Measurements from ENCODE around the gene RUNX1. TPM values are rescaled to one million over a fixed set of nuclear protein-coding genes. Genes with fewer than 3 reads are reported as not detected.

Gene RUNX1
- total RNA-seq, 2 experiments from 2014 or later = 52.0 to 54.0 TPM

DNA sequence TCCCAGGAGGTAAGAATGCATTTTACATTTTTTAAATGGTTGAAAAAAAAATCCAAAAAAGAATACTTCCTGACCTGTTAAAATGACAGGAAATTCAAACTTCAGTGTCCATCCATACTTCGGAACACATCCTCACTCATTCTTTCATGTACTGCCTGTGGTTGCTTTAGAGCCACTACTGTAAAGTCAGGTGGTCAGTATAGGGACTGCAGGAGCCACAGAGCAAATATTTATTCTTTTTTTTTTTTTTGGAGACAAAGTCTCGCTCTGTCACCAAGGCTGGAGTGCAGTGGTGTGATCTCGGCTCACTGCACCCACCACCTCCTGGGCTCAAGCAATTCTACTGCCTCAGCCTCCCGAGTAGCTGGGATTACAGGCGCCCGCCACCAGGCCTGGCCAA lies 255.6 kb downstream of the RUNX1 start:
- Mint-ChIP-seq H3K27ac (no peak overlapping the region), H3K4me3 (no peak overlapping the region), H3K4me1 (no peaks in the 10 kb centered on the region), H3K27me3 (no peaks in the 10 kb centered on the region), H3K36me3 (ENCODE audit: low read depth) (peaks cover 40% of the 10 kb centered on the region), H3K9me3 (no peaks in the 10 kb centered on the region)
- CTCF ChIA-PET = no interaction called here
- POLR2A ChIA-PET = no interaction called here
- no peak for DNase-seq

DNA sequence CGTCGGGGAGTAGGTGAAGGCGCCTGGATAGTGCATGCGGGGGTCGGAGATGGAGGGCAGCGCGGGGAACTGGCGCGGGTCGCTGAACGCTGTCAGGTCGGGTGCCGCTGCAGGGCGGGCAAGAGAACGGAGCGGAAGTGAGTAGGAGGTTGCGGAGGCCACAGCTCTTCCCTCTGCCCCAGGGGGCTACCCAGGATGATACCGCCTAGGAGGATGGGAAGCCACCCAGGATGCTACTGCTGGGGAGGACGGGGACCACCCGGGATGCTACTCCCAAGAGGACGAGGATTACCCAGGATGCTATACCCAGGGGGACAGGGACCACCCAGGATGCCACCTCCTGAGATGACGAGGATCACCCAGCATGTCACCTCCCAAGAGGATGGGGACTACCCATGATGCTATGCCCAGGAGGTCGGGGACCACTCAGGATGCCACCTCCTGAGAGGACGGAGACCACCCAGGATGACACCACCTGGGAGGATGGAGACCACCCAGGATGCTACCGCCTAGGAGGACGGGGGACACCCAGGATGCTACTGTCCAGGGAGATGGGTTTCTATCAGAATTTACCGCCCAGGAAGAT lies 256.5 kb downstream of the RUNX1 start:
- Mint-ChIP-seq H3K9me3 (no peaks in the 10 kb centered on the region), H3K36me3 (ENCODE audit: low read depth) (peaks cover 33% of the 10 kb centered on the region), H3K4me1 (no peaks in the 10 kb centered on the region), H3K4me3 (no peak overlapping the region), H3K27ac (no peak overlapping the region), H3K27me3 (no peaks in the 10 kb centered on the region)
- DNase-seq = no peak
- CTCF ChIA-PET = no interaction called here
- POLR2A ChIA-PET = no interaction called here

DNA sequence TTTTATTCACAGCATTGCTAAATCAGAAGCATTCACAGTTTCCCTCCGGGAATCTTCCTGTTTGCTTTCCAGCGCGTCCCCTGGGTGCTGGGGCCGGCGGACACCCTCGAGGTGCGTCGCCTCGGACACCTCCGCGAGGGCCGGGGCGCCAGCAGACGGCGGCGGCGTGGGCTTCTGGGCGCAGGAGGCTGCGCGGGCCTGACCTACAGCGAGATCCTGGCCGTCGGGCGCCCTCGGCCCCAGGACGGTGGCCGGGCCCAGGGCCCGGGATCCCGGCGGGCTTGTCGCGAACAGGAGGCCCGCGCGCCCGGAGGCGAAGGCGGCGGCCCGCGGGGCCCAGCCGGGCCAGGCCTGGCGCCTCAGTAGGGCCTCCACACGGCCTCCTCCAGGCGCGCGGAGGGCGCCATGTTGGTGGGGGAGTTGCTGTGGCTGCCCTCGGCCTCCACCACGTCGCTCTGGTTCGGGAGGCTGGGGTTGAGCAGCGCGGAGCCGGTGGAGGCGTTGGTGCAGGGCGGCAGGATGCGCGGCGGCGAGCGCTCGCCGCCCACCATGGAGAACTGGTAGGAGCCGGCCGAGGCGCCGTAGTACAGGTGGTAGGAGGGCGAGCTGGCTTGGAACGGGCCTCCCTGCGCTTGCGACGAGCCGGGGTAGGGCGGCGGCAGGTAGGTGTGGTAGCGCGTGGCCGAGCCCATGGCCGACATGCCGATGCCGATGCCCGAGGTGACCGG lies 257.2 kb downstream of the RUNX1 start:
- no peaks in the 10 kb centered on the region for H3K9me3 Mint-ChIP-seq

DNA sequence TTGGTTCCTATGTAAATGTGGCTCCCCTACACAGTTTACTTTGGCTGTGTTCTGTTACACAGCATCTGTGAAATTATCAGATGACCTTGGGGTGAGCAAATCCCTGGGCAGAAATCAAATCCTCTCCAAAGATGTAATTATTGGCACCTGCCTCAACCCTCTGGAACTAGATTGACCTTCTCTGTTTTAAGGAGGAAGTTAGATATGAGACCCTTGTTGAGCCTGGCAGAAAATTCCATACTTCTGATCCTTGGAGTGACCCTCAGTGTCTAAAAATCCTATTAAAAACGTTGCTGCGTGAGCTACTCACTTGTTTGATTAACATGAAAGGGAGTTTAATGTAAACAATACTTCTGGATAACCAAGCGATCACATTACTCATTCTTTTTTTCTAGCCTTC lies 258.3 kb downstream of the RUNX1 start:
- H3K4me3 Mint-ChIP-seq = no peak overlapping the region
- no peak overlapping the region for H3K27ac Mint-ChIP-seq
- no peaks in the 10 kb centered on the region for H3K4me1 Mint-ChIP-seq
- no peak for DNase-seq
- H3K36me3 Mint-ChIP-seq (ENCODE audit: low read depth) = peaks cover 22% of the 10 kb centered on the region
- no peaks in the 10 kb centered on the region for H3K27me3 Mint-ChIP-seq
- CTCF ChIA-PET = no interaction called here
- H3K9me3 Mint-ChIP-seq = no peaks in the 10 kb centered on the region
- POLR2A ChIA-PET = interaction anchor here (0.6 kb wide), 1 partner anchor 461 kb away, joined by 3 read pairs; no protein-coding TSS in a partner anchor

More for the DNA sequence above, 257.2 kb downstream of the RUNX1 start:
- H3K4me1 Mint-ChIP-seq = no peaks in the 10 kb centered on the region
- H3K27ac Mint-ChIP-seq = no peak overlapping the region
- H3K36me3 Mint-ChIP-seq (ENCODE audit: low read depth) = peaks cover 26% of the 10 kb centered on the region
- POLR2A ChIA-PET = no interaction called here
- CTCF ChIA-PET = no interaction called here
- no peaks in the 10 kb centered on the region for H3K27me3 Mint-ChIP-seq
- no peak for DNase-seq
- H3K4me3 Mint-ChIP-seq = no peak overlapping the region

DNA sequence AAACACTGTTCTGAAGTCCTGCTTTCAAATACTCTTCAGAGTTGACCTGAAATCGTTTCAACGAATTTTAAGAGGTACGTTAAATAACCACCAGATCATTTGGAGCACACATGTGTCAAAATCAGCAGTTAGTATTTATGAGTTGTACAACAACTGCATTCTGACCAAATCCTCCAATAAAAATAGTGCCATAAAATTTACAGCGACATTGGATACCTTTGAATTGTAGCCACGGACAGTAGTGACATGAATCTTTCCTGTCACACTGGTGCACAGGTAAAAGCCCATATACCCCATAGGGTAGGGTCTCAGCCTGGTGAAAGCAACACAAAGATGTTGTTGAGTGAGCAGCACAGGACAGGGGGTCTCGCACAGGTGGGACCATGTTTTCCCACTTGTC lies 258.8 kb downstream of the RUNX1 start:
- POLR2A ChIA-PET = no interaction called here
- Mint-ChIP-seq H3K36me3 (ENCODE audit: low read depth) (peaks cover 21% of the 10 kb centered on the region), H3K27me3 (no peaks in the 10 kb centered on the region), H3K9me3 (no peaks in the 10 kb centered on the region), H3K27ac (no peak overlapping the region), H3K4me3 (no peak overlapping the region), H3K4me1 (no peaks in the 10 kb centered on the region)
- CTCF ChIA-PET = no interaction called here
- DNase-seq = no peak

DNA sequence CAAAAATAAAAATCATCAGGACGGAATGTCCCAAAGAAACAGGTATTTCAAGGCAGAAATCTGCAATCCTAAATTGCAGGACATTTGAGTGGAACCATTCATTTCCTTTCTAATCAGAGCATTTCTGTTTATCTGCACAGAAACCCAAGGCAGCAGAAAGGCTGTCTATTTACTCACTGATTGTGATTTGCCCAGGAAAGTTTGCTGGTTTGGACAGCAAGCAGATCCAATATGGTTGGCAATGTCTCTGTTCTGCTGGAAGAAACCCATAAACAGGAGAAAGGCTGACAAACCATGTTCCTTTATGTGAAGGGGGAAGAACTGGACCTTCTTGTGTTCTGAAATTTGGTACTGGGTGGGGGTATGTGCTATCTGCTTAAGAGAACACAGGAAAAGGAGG lies 260.2 kb downstream of the RUNX1 start:
- DNase-seq = no peak
- Mint-ChIP-seq H3K27me3 (no peaks in the 10 kb centered on the region), H3K4me1 (no peaks in the 10 kb centered on the region), H3K9me3 (no peaks in the 10 kb centered on the region), H3K27ac (no peak overlapping the region), H3K4me3 (no peak overlapping the region), H3K36me3 (ENCODE audit: low read depth) (peaks cover 13% of the 10 kb centered on the region)
- POLR2A ChIA-PET = no interaction called here
- CTCF ChIA-PET = interaction anchor here (0.7 kb wide), 1 partner anchor 207 kb away, joined by 3 read pairs; no protein-coding TSS in a partner anchor

DNA sequence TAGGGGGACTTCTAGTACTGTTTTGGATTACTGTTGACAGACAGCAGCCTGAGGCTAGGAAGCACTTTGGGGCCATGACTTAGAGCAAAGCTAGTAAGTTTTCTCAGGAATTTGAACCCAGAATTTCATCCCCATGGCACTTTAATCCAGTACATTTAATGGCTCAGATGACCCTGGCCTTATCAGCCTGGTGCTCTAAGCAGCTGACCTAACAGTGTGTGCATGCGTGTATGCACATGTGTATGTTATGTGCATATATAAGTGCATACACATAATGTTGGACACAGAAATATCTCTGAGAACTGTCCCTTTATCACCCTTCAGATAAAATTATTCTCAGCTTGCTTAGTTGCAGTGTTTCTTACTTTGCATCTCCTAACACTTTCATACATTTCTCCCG lies 265.3 kb downstream of the RUNX1 start:
- CTCF ChIA-PET = no interaction called here
- POLR2A ChIA-PET = no interaction called here
- DNase-seq = no peak
- Mint-ChIP-seq H3K27me3 (no peaks in the 10 kb centered on the region), H3K36me3 (ENCODE audit: low read depth) (no peaks in the 10 kb centered on the region), H3K27ac (no peak overlapping the region), H3K4me1 (peaks cover 2% of the 10 kb centered on the region), H3K9me3 (peaks cover 7% of the 10 kb centered on the region), H3K4me3 (no peak overlapping the region)

DNA sequence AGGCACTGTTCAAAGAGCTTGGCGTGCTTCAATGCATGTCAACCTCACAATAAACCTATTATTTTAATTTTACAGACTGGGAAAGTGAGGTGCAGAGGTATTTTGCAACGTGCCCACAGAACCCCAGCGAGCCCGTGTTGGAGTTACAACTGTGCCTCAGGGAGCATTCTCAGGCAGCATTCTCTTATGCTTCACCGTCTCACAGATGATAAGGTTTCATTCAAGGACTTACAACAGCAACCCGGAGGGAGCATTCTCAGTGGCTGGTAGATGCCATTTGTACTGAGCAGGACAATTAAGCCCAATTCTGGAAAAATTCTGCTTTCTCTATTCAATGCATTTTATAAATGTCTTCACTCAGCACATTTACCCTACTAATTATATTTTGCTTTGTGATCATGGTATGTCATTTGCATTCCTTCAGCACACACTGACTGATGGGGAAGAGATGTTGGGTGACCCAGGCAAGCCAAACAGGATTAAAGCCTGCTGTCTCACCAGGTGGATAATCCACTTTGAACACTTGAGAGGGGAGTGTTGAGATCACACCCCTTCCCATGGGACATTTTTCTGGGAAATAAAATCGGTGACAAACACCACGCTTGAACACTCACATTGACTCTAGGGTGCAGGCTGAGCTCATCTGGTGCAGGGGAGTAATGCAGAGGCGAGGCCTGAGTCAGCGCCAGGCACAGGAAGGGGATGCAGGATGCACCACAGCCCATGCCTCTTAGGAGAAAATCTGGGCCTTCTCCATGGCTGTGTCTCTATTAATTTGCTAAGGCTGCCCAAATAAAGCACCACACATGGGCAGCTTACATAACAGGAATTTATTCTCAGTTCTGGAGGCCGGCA lies 266.4 kb downstream of the RUNX1 start:
- Mint-ChIP-seq H3K36me3 (ENCODE audit: low read depth) (no peaks in the 10 kb centered on the region), H3K27ac (no peak overlapping the region), H3K4me3 (no peak overlapping the region), H3K9me3 (peaks cover 7% of the 10 kb centered on the region), H3K4me1 (peaks cover 2% of the 10 kb centered on the region), H3K27me3 (no peaks in the 10 kb centered on the region)
- DNase-seq = no peak
- ChIA-PET CTCF (interaction anchor here (0.6 kb wide), 1 partner anchor 350 kb away, joined by 3 read pairs; no protein-coding TSS in a partner anchor), POLR2A (no interaction called here)

DNA sequence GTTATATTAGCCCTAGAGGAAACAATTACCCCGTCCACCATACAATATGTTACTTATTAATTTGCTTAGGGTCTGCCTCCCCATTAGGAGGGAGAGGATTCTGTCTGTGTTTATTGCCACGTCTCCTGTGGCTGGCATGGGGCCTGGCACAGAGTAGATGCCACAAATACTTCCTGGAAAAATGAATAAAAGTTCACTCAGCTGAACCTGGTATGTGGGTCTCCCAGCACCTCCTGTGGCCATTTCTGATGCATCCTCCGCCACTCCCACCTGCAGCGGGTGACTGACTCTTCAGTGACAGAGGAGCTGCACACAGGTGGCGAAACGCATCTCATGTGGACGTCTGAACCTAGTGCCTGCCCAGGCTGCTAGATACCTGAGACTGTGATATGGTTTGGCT lies 267.6 kb downstream of the RUNX1 start:
- POLR2A ChIA-PET = no interaction called here

DNA sequence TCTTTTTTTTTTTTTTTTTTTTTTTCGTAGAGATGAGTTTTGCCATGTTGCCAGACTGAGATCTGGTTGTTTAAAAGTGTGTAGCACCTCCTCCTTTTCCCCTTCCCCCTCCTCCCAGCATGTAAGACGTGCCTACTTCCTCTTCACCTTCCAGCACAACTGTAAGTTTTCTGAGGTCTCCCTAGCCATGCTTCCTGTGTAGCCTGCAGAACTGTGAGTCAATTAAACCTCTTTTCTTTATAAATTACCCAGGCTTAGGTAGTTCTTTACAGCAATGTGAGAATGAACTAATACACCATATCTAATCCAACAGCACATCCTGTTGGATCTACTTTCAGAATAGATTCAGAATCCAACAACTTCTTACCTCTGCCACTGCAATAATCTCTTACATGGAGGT lies 269.2 kb downstream of the RUNX1 start:
- peaks cover 7% of the 10 kb centered on the region for H3K27me3 Mint-ChIP-seq
- no peak overlapping the region for H3K4me3 Mint-ChIP-seq
- peaks cover 2% of the 10 kb centered on the region for H3K4me1 Mint-ChIP-seq
- no peak for DNase-seq
- peaks cover 7% of the 10 kb centered on the region for H3K9me3 Mint-ChIP-seq
- H3K36me3 Mint-ChIP-seq (ENCODE audit: low read depth) = no peaks in the 10 kb centered on the region
- ChIA-PET CTCF (interaction anchor here (0.6 kb wide), 1 partner anchor 17 kb away, joined by 4 read pairs; no protein-coding TSS in a partner anchor), POLR2A (no interaction called here)
- H3K27ac Mint-ChIP-seq = no peak overlapping the region

More for the DNA sequence above, 267.6 kb downstream of the RUNX1 start:
- H3K27me3 Mint-ChIP-seq = no peaks in the 10 kb centered on the region
- H3K4me3 Mint-ChIP-seq = no peak overlapping the region
- DNase-seq = no peak
- CTCF ChIA-PET = no interaction called here
- H3K27ac Mint-ChIP-seq = no peak overlapping the region
- peaks cover 2% of the 10 kb centered on the region for H3K4me1 Mint-ChIP-seq
- H3K9me3 Mint-ChIP-seq = peaks cover 7% of the 10 kb centered on the region
- no peaks in the 10 kb centered on the region for H3K36me3 Mint-ChIP-seq (ENCODE audit: low read depth)

DNA sequence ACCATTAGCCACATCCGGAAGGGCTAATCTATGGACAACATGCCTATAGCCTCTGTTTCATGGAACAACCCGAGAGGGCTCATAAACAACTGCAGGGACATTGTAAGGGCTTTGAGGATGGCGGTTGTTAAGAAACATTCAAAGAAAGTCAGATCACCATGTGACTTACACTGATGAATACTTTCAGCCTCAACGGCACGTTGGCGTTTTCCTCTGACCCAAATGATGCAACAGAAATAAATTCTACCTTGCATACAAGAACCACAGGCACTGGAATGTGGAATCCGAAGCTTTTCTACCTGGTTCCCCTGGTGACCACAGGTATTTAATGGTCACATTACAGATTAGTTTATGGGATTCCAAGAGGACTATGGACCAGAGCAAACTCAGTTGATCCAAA lies 273.3 kb downstream of the RUNX1 start:
- peaks cover 7% of the 10 kb centered on the region for H3K9me3 Mint-ChIP-seq
- DNase-seq = no peak
- H3K4me3 Mint-ChIP-seq = no peak overlapping the region
- ChIA-PET CTCF (interaction anchor here (0.6 to 1.5 kb wide), 2 partner anchors 50 to 1076 kb away, joined by 3 read pairs; no protein-coding TSS in a partner anchor), POLR2A (no interaction called here)
- no peak overlapping the region for H3K27ac Mint-ChIP-seq
- no peaks in the 10 kb centered on the region for H3K36me3 Mint-ChIP-seq (ENCODE audit: low read depth)
- H3K4me1 Mint-ChIP-seq = peaks cover 2% of the 10 kb centered on the region
- peaks cover 18% of the 10 kb centered on the region for H3K27me3 Mint-ChIP-seq

DNA sequence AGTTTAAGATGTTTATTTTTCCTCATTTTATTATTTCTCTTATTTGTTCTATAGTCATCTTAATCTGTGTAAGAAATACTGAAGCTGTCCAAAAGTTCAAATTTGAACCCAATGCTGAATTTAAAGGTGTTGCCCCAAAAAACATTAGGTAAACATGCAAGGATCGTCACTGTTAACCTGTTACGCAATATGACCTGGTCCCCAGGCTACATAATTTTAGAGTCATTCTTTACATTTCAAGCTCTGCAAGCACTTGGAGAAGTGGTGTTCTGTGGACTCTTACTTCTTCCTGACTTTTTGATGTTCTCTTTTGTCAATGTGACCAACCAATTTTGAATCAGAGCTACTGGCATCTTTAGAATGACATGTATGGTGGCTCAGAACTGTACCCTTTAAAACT lies 274.4 kb downstream of the RUNX1 start:
- ChIA-PET POLR2A (no interaction called here), CTCF (no interaction called here)
- H3K27ac Mint-ChIP-seq = no peak overlapping the region
- H3K36me3 Mint-ChIP-seq (ENCODE audit: low read depth) = no peaks in the 10 kb centered on the region
- H3K4me1 Mint-ChIP-seq = no peaks in the 10 kb centered on the region
- no peaks in the 10 kb centered on the region for H3K9me3 Mint-ChIP-seq
- H3K4me3 Mint-ChIP-seq = no peak overlapping the region
- no peak for DNase-seq
- H3K27me3 Mint-ChIP-seq = peaks cover 18% of the 10 kb centered on the region

DNA sequence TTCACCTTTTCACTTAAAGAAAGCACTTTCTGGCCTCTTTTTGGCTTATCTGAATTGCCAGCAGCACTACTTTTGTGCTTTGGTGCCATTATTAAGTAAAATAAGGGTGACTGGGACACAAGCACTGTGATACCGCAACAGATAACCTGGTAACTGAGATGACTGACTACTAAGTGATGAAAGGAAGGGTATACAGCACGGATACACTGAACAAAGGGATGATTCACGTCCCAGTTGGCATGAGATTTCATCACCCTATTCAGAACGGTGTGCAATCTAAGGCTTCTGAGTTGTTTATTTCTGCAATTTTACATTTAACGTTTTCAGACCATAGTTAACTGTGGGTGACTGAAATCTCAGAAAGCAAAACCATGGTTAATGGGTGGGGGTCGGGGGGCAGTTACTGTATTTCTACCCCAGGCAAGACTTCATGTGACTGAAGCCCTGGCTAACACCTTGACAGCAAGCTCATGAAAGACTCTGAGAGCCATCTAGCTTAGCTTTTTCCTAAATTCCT lies 277.5 kb downstream of the RUNX1 start:
- H3K27ac Mint-ChIP-seq = no peak overlapping the region
- no peak overlapping the region for H3K4me3 Mint-ChIP-seq

More for the DNA sequence above, 277.5 kb downstream of the RUNX1 start:
- H3K4me1 Mint-ChIP-seq = no peaks in the 10 kb centered on the region
- POLR2A ChIA-PET = no interaction called here
- DNase-seq = no peak
- H3K9me3 Mint-ChIP-seq = no peaks in the 10 kb centered on the region
- H3K27me3 Mint-ChIP-seq = peaks cover 18% of the 10 kb centered on the region
- CTCF ChIA-PET = no interaction called here
- H3K36me3 Mint-ChIP-seq (ENCODE audit: low read depth) = no peaks in the 10 kb centered on the region

All from activated CD4-positive, alpha-beta T cell treated with anti-CD3 and anti-CD28 coated beads, Interleukin-2, amount 10 ng/mL, durations not matched to agents 7 days and 5 days (primary cell).